ENCODE data around the gene UTS2R. TPM values are rescaled to one million over a fixed set of nuclear protein-coding genes. Genes with fewer than 3 reads are reported as not detected.

The UTS2R gene
- total RNA-seq, 1 donor from 2014 or later, result not detected

GRCh38 chr17:82412535-82413520 lies 41.3 kb downstream of the UTS2R start:
- Histone ChIP-seq H4K20me1 (ENCODE audit: low read depth) (peaks cover 75% of the 10 kb centered on the region), H3K9ac (no peak overlapping the region), H3K4me2 (no peak overlapping the region), H3K27ac (no peak overlapping the region), H3F3A (ENCODE audit: low read depth) (peaks cover 6% of the 10 kb centered on the region), H3K27me3 (peaks cover 5% of the 10 kb centered on the region), H3K9me3 (ENCODE audit: low read depth) (no peaks in the 10 kb centered on the region), H3K36me3 (no peaks in the 10 kb centered on the region), H2AFZ (replicated peaks) (no peak overlapping the region), H3K4me3 (no peak overlapping the region), H3K79me2 (ENCODE audit: low read depth) (peaks cover 4% of the 10 kb centered on the region), H3K4me1 (peaks cover 4% of the 10 kb centered on the region)
- Mint-ChIP-seq H3K4me3 (no peak overlapping the region), H3K36me3 (peaks cover 4% of the 10 kb centered on the region), H3K27me3 (ENCODE audit: insufficient read depth, low read depth) (peaks cover 4% of the 10 kb centered on the region), H3K4me1 (peaks cover 9% of the 10 kb centered on the region), H3K27ac (no peak overlapping the region), H3K9me3 (no peaks in the 10 kb centered on the region)
- DNase-seq (ENCODE audit: low spot score), result no peak
- TF ChIP-seq EZH2 (IDR thresholded peaks at IDR 0.05), result no peak
- no peak for TF ChIP-seq CTCF (IDR thresholded peaks at IDR 0.05)
- TF ChIP-seq EZH2phosphoT487 (IDR thresholded peaks at IDR 0.05), result no peak

GRCh38 chr17:82414548-82415281 lies 43.1 kb downstream of the UTS2R start:
- H3K27ac Mint-ChIP-seq, result no peak overlapping the region
- no peak overlapping the region for H3K27ac ChIP-seq
- peaks cover 3% of the 10 kb centered on the region for H3K36me3 Mint-ChIP-seq
- TF ChIP-seq EZH2phosphoT487 (IDR thresholded peaks at IDR 0.05) (no peak), CTCF (IDR thresholded peaks at IDR 0.05) (peak; percentile 69), EZH2 (IDR thresholded peaks at IDR 0.05) (peak; percentile 39)
- H3K9me3 Mint-ChIP-seq, result no peaks in the 10 kb centered on the region
- peak; percentile 91 for DNase-seq (ENCODE audit: low spot score)
- H4K20me1 ChIP-seq (ENCODE audit: low read depth), result peaks cover 71% of the 10 kb centered on the region
- no peaks in the 10 kb centered on the region for H3K36me3 ChIP-seq
- H3K4me3 ChIP-seq, result no peak overlapping the region
- no peaks in the 10 kb centered on the region for H3K27me3 Mint-ChIP-seq (ENCODE audit: insufficient read depth, low read depth)
- H2AFZ ChIP-seq (replicated peaks), result no peak overlapping the region
- peaks cover 6% of the 10 kb centered on the region for H3F3A ChIP-seq (ENCODE audit: low read depth)
- no peak overlapping the region for H3K9ac ChIP-seq
- peaks cover 10% of the 10 kb centered on the region for H3K79me2 ChIP-seq (ENCODE audit: low read depth)
- H3K27me3 ChIP-seq, result peaks cover 5% of the 10 kb centered on the region
- no peaks in the 10 kb centered on the region for H3K9me3 ChIP-seq (ENCODE audit: low read depth)
- peaks cover 9% of the 10 kb centered on the region for H3K4me1 ChIP-seq
- H3K4me1 Mint-ChIP-seq, result peaks cover 14% of the 10 kb centered on the region
- H3K4me3 Mint-ChIP-seq, result peak overlapping the region; percentile 41
- no peak overlapping the region for H3K4me2 ChIP-seq

GRCh38 chr17:82415336-82415735 lies 43.8 kb downstream of the UTS2R start:
- DNase-seq (ENCODE audit: low spot score), result no peak
- no peak overlapping the region for H3K9ac ChIP-seq
- TF ChIP-seq CTCF (IDR thresholded peaks at IDR 0.05), result no peak
- no peak for TF ChIP-seq EZH2 (IDR thresholded peaks at IDR 0.05)
- no peak for TF ChIP-seq EZH2phosphoT487 (IDR thresholded peaks at IDR 0.05)
- peaks cover 65% of the 10 kb centered on the region for H4K20me1 ChIP-seq (ENCODE audit: low read depth)
- Mint-ChIP-seq H3K27ac (no peak overlapping the region), H3K9me3 (peaks cover 3% of the 10 kb centered on the region), H3K4me3 (peak overlapping the region; percentile 41), H3K36me3 (peaks cover 8% of the 10 kb centered on the region), H3K27me3 (ENCODE audit: insufficient read depth, low read depth) (no peaks in the 10 kb centered on the region), H3K4me1 (peaks cover 14% of the 10 kb centered on the region)
- H3K4me1 ChIP-seq, result peaks cover 9% of the 10 kb centered on the region
- no peak overlapping the region for H3K4me3 ChIP-seq
- H3K9me3 ChIP-seq (ENCODE audit: low read depth), result no peaks in the 10 kb centered on the region
- peaks cover 6% of the 10 kb centered on the region for H3F3A ChIP-seq (ENCODE audit: low read depth)
- H3K27ac ChIP-seq, result no peak overlapping the region
- H3K36me3 ChIP-seq, result no peaks in the 10 kb centered on the region
- H3K79me2 ChIP-seq (ENCODE audit: low read depth), result peaks cover 10% of the 10 kb centered on the region
- no peak overlapping the region for H3K4me2 ChIP-seq
- H3K27me3 ChIP-seq, result peaks cover 5% of the 10 kb centered on the region
- H2AFZ ChIP-seq (replicated peaks), result no peak overlapping the region
